KG1 (cell line): ENCODE results near the gene HDAC9.

Experiments used
- DNase-seq: peaks from one replicate; lab custom pipeline; 2025; lab: John Stamatoyannopoulos, UW

Gene HDAC9

GRCh38 chr7:18558503-18558902 is 63.0 kb downstream of the HDAC9 start:
- no peak for DNase-seq

GRCh38 chr7:18558910-18559309 is 63.4 kb downstream of the HDAC9 start:
- no peak for DNase-seq

GRCh38 chr7:18559756-18560155 is 64.2 kb downstream of the HDAC9 start:
- DNase-seq, result no peak

- DNase-seq, result no peak
Measured at GRCh38 chr7:18564779-18565178, 69.2 kb downstream of the HDAC9 start.

- DNase-seq, result no peak
Measured at GRCh38 chr7:18565337-18565736, 69.8 kb downstream of the HDAC9 start.

GRCh38 chr7:18566205-18566604 is 70.7 kb downstream of the HDAC9 start:
- DNase-seq, result no peak

GRCh38 chr7:18566829-18567228 is 71.3 kb downstream of the HDAC9 start:
- no peak for DNase-seq

GRCh38 chr7:18570441-18570840 is 74.9 kb downstream of the HDAC9 start:
- DNase-seq, result no peak

- no peak for DNase-seq
Measured at GRCh38 chr7:18570890-18571478, 75.4 kb downstream of the HDAC9 start.

- DNase-seq, result no peak
Measured at GRCh38 chr7:18572154-18572553, 76.6 kb downstream of the HDAC9 start.

- DNase-seq, result no peak
Measured at GRCh38 chr7:18572885-18573284, 77.3 kb downstream of the HDAC9 start.

- DNase-seq, result no peak
Measured at GRCh38 chr7:18573410-18574234, 78.1 kb downstream of the HDAC9 start.

- DNase-seq, result no peak
Measured at GRCh38 chr7:18574235-18574540, 78.6 kb downstream of the HDAC9 start.

GRCh38 chr7:18574676-18575075 is 79.1 kb downstream of the HDAC9 start:
- no peak for DNase-seq

- DNase-seq, result no peak
Measured at GRCh38 chr7:18575622-18576572, 80.3 kb downstream of the HDAC9 start.

- no peak for DNase-seq
Measured at GRCh38 chr7:18577096-18577771, 81.7 kb downstream of the HDAC9 start.

GRCh38 chr7:18579698-18580097 is 84.1 kb downstream of the HDAC9 start:
- no peak for DNase-seq

- no peak for DNase-seq
Measured at GRCh38 chr7:18580950-18581349, 85.4 kb downstream of the HDAC9 start.

- DNase-seq, result no peak
Measured at GRCh38 chr7:18583305-18583704, 87.8 kb downstream of the HDAC9 start.

GRCh38 chr7:18590241-18590640 is 94.7 kb downstream of the HDAC9 start:
- DNase-seq, result no peak

GRCh38 chr7:18590744-18591340 is 95.3 kb downstream of the HDAC9 start:
- DNase-seq, result no peak
